Measurements from ENCODE around the gene FLT4. TPM values are rescaled to one million over a fixed set of nuclear protein-coding genes. Genes with fewer than 3 reads are reported as not detected.
A peak's percentile ranks its signal among the peaks of the same experiment; 100 is the strongest.
"Not testable (repeated sequence)": the region's sequence is repeated elsewhere in the genome, so short reads cannot be mapped to it uniquely, and the experiment has no call there.

The FLT4 gene
- total and polyA plus RNA-seq, 9 donors: 5.4 to 12.3 (median 8.7) TPM

DNA sequence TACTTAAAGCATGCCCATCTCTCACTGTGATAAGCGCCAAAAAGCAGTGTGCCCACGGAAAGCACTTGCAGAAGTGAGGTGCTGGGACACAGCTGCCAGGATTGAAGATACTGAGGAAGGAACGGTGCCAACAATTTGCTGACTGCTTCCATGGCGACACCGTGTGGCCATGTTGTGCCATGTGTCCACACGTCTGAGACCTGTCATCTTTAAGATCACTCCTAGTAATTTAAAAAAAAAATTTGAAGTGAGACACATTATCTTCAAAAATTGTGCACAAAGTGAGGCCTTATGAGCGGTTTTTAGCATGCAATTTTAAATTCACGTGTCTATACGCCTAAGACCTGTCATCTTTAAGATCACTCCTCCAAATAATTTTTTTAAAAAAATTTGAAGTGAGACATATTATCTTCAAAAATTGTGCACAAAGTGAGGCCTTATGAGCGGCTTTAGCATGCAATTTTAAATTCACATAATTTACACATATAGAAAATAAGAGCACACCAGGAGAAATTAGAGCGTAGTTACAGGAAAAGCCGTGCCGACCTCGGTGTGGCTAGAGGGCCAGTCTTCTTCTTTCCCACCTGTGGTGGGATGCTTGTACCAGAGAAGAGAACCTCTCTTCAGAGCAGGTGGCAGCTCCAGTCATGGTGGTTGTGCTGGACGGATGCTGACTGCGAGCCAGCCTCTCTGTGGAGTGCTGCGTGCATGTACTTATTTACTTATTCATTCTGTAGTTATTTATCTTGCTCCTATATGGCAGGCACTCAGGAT is 21.4 kb upstream of the FLT4 start:
- peaks cover 5% of the 10 kb centered on the region for H3K4me1 ChIP-seq (ENCODE audit: control insufficient read depth, insufficient read depth, low read length)
- H3K9me3 ChIP-seq (replicated peaks; ENCODE audit: control insufficient read depth, low read depth, low read length): no peaks in the 10 kb centered on the region
- H3K27ac ChIP-seq (ENCODE audit: low read length): no peak overlapping the region
- H3K27me3 ChIP-seq (ENCODE audit: control insufficient read depth, insufficient read depth, low read length): peaks cover 24% of the 10 kb centered on the region
- H3K4me3 ChIP-seq (ENCODE audit: low read length): no peak overlapping the region
- WGBS (ENCODE audit: insufficient coverage): 13% methylated on average over 2 of the region's 17 CpGs
- peak; percentile 61 for DNase-seq
- no peaks in the 10 kb centered on the region for H3K36me3 ChIP-seq (ENCODE audit: control insufficient read depth, insufficient read depth, low read length)

- H3K27me3 ChIP-seq (ENCODE audit: control insufficient read depth, insufficient read depth, low read length): peaks cover 24% of the 10 kb centered on the region
- H3K36me3 ChIP-seq (ENCODE audit: control insufficient read depth, insufficient read depth, low read length): no peaks in the 10 kb centered on the region
- whole genome bisulfite sequencing (ENCODE audit: insufficient coverage): 67% methylated on average over 1 of the region's 3 CpGs
- no peak overlapping the region for H3K27ac ChIP-seq (ENCODE audit: low read length)
- no peaks in the 10 kb centered on the region for H3K9me3 ChIP-seq (replicated peaks; ENCODE audit: control insufficient read depth, low read depth, low read length)
- DNase-seq: no peak
- no peak overlapping the region for H3K4me3 ChIP-seq (ENCODE audit: low read length)
- peaks cover 5% of the 10 kb centered on the region for H3K4me1 ChIP-seq (ENCODE audit: control insufficient read depth, insufficient read depth, low read length)
Measured at GRCh38 chr5:180670157-180670556, 20.8 kb upstream of the FLT4 start.

- H3K4me3 ChIP-seq (ENCODE audit: low read length): no peak overlapping the region
- H3K9me3 ChIP-seq (replicated peaks; ENCODE audit: control insufficient read depth, low read depth, low read length): no peaks in the 10 kb centered on the region
- H3K4me1 ChIP-seq (ENCODE audit: control insufficient read depth, insufficient read depth, low read length): peaks cover 5% of the 10 kb centered on the region
- H3K36me3 ChIP-seq (ENCODE audit: control insufficient read depth, insufficient read depth, low read length): no peaks in the 10 kb centered on the region
- DNase-seq: no peak
- 68% methylated on average over 3 of the region's 5 CpGs for WGBS (ENCODE audit: insufficient coverage)
- H3K27ac ChIP-seq (ENCODE audit: low read length): no peak overlapping the region
- H3K27me3 ChIP-seq (ENCODE audit: control insufficient read depth, insufficient read depth, low read length): peaks cover 21% of the 10 kb centered on the region
Measured at GRCh38 chr5:180669661-180670060, 20.3 kb upstream of the FLT4 start.

DNA sequence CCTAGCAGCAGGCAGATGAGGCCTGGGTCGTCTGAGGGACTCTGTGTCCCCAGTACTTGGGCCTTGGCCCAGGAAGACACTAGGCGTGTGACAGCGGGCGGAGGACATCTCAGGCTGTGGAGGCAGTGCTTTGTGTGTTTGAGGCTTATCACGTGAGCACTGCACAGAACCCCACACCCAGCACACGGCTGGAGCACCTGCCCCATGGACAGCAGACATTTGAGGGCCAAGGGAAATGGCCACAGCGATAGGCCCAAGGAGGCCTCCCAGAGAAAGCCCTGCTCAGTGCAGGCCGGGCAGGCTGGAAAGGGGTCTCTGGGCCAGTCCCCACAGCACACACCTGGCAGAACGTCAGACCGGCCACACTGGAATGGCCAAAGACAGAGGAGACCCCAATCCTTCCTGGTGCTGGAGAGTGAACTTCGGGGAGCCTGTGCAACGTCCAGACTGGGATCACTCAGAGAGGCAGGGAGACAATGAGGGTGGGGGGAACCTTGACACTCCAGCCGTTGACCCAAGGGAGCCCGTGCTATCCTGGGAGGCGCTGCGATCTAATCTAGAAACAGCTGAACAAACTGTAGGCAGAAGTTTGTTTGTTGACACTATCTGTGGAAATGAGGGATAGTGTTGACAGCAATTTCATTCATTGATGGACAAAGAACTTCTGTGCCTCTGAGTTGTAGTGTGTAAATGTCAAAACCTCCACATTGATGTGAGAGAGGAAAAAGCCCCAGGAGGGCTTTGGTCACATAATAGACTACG is 19.6 kb upstream of the FLT4 start:
- H3K4me3 ChIP-seq (ENCODE audit: low read length): no peak overlapping the region
- H3K27ac ChIP-seq (ENCODE audit: low read length): no peak overlapping the region
- peaks cover 5% of the 10 kb centered on the region for H3K4me1 ChIP-seq (ENCODE audit: control insufficient read depth, insufficient read depth, low read length)
- no peak for DNase-seq
- 76% methylated on average over 9 of the region's 17 CpGs for WGBS (ENCODE audit: insufficient coverage)
- H3K27me3 ChIP-seq (ENCODE audit: control insufficient read depth, insufficient read depth, low read length): peaks cover 18% of the 10 kb centered on the region
- no peaks in the 10 kb centered on the region for H3K9me3 ChIP-seq (replicated peaks; ENCODE audit: control insufficient read depth, low read depth, low read length)
- no peaks in the 10 kb centered on the region for H3K36me3 ChIP-seq (ENCODE audit: control insufficient read depth, insufficient read depth, low read length)

- Histone ChIP-seq H3K9me3 (replicated peaks; ENCODE audit: control insufficient read depth, low read depth, low read length) (no peaks in the 10 kb centered on the region), H3K4me3 (ENCODE audit: low read length) (no peak overlapping the region), H3K36me3 (ENCODE audit: control insufficient read depth, insufficient read depth, low read length) (no peaks in the 10 kb centered on the region), H3K4me1 (ENCODE audit: control insufficient read depth, insufficient read depth, low read length) (peaks cover 2% of the 10 kb centered on the region), H3K27me3 (ENCODE audit: control insufficient read depth, insufficient read depth, low read length) (peaks cover 2% of the 10 kb centered on the region), H3K27ac (ENCODE audit: low read length) (no peak overlapping the region)
- DNase-seq: no peak
- WGBS (ENCODE audit: insufficient coverage): 82% methylated on average over 4 of the region's 10 CpGs
Measured at GRCh38 chr5:180666812-180667211, 17.4 kb upstream of the FLT4 start.

- H3K27me3 ChIP-seq (ENCODE audit: control insufficient read depth, insufficient read depth, low read length): peaks cover 3% of the 10 kb centered on the region
- H3K27ac ChIP-seq (ENCODE audit: low read length): no peak overlapping the region
- no peak overlapping the region for H3K4me3 ChIP-seq (ENCODE audit: low read length)
- DNase-seq: no peak
- 91% methylated on average over 16 of the region's 22 CpGs for WGBS (ENCODE audit: insufficient coverage)
- no peaks in the 10 kb centered on the region for H3K36me3 ChIP-seq (ENCODE audit: control insufficient read depth, insufficient read depth, low read length)
- H3K4me1 ChIP-seq (ENCODE audit: control insufficient read depth, insufficient read depth, low read length): peaks cover 2% of the 10 kb centered on the region
- no peaks in the 10 kb centered on the region for H3K9me3 ChIP-seq (replicated peaks; ENCODE audit: control insufficient read depth, low read depth, low read length)
Measured at GRCh38 chr5:180665682-180666404, 16.4 kb upstream of the FLT4 start.

DNA sequence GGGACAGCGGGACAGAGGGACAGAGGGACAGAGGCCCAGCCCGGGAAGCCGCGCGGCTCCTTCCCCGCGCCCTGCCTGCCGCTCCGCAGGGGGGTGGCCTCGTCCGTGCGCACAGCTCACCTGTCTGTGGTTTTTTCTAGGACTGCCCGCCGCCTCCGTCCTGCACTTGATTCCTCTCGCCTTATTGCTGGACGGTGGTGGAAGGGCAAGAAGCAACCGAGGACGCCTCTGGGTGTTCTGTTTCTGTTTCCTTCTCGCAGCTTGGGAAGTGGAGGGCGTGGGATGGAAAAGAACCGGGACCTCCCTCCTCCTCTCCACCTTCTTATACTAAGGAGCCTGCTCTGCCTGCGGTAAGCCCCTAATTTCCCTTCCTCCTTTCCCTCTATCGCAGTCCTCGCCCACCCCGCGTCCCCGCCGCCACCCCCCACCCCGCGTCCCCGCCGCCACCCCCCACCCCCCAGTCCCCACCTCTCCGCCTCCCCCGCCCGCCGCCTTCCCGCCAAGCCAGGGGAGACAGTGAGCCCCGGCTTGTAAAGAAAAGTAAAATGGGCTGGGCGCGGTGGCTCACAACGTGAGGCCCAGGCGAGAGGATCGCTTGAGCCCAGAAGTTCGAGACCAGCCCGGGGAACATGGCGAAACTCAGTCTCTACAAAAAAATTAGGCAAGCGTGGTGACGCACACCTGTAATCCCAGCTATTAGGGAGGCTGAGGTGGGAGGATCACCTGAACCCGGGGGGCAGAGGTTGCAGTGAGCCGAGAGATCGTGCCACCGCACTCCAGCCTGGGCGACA is 9.6 kb upstream of the FLT4 start:
- no peak for DNase-seq
- Histone ChIP-seq H3K27me3 (ENCODE audit: control insufficient read depth, insufficient read depth, low read length) (peaks cover 25% of the 10 kb centered on the region), H3K36me3 (ENCODE audit: control insufficient read depth, insufficient read depth, low read length) (no peaks in the 10 kb centered on the region), H3K4me1 (ENCODE audit: control insufficient read depth, insufficient read depth, low read length) (no peaks in the 10 kb centered on the region), H3K9me3 (replicated peaks; ENCODE audit: control insufficient read depth, low read depth, low read length) (no peaks in the 10 kb centered on the region), H3K27ac (ENCODE audit: low read length) (no peak overlapping the region), H3K4me3 (ENCODE audit: low read length) (no peak overlapping the region)
- 29% methylated on average over 24 of the region's 54 CpGs for WGBS (ENCODE audit: insufficient coverage)

GRCh38 chr5:180655243-180655642 is 5.8 kb upstream of the FLT4 start:
- H3K27me3 ChIP-seq (ENCODE audit: control insufficient read depth, insufficient read depth, low read length): peaks cover 44% of the 10 kb centered on the region
- WGBS (ENCODE audit: insufficient coverage): 94% methylated on average over 3 of the region's 16 CpGs

GRCh38 chr5:180652771-180653170 is 3.4 kb upstream of the FLT4 start:
- Histone ChIP-seq H3K4me1 (ENCODE audit: control insufficient read depth, insufficient read depth, low read length) (peaks cover 5% of the 10 kb centered on the region), H3K36me3 (ENCODE audit: control insufficient read depth, insufficient read depth, low read length) (no peaks in the 10 kb centered on the region), H3K4me3 (ENCODE audit: low read length) (no peak overlapping the region), H3K27ac (ENCODE audit: low read length) (no peak overlapping the region), H3K27me3 (ENCODE audit: control insufficient read depth, insufficient read depth, low read length) (peaks cover 45% of the 10 kb centered on the region), H3K9me3 (replicated peaks; ENCODE audit: control insufficient read depth, low read depth, low read length) (no peaks in the 10 kb centered on the region)
- WGBS (ENCODE audit: insufficient coverage): 37% methylated on average over 3 of the region's 5 CpGs
- no peak for DNase-seq

More at GRCh38 chr5:180655243-180655642, 5.8 kb upstream of the FLT4 start:
- H3K4me3 ChIP-seq (ENCODE audit: low read length); DNase-seq; H3K27ac ChIP-seq (ENCODE audit: low read length); H3K36me3 ChIP-seq (ENCODE audit: control insufficient read depth, insufficient read depth, low read length); H3K4me1 ChIP-seq (ENCODE audit: control insufficient read depth, insufficient read depth, low read length); H3K9me3 ChIP-seq (replicated peaks; ENCODE audit: control insufficient read depth, low read depth, low read length): not testable (repeated sequence)

Data from muscle of leg (tissue), 11 donors.